ENCODE measurements around the gene GOLGA8J.
"Not testable (repeated sequence)": the region's sequence is repeated elsewhere in the genome, so short reads cannot be mapped to it uniquely, and the experiment has no call there.

GOLGA8J gene

GRCh38 chr15:30097827-30098226 is 15.1 kb downstream of the GOLGA8J start:
- not testable (repeated sequence) for DNase-seq

- not testable (repeated sequence) for DNase-seq
Measured at GRCh38 chr15:30102890-30103289, 20.1 kb downstream of the GOLGA8J start.

GRCh38 chr15:30103941-30104507 is 21.3 kb downstream of the GOLGA8J start:
- not testable (repeated sequence) for DNase-seq

GRCh38 chr15:30110591-30110990 is 27.8 kb downstream of the GOLGA8J start:
- DNase-seq, result not testable (repeated sequence)

- peak in 2 of 3 donors; percentile 0 to 17 for DNase-seq
Measured at GRCh38 chr15:30130066-30130465, 47.3 kb downstream of the GOLGA8J start.

- not testable (repeated sequence) for DNase-seq
Measured at GRCh38 chr15:30134751-30135150, 52.0 kb downstream of the GOLGA8J start, which contains the start of gene GOLGA8T. GOLGA8T (plus strand) TSS chr15:30135051; CDS start chr15:30135149, 98 bp downstream.

All from suppressor macrophage treated with lipopolysaccharide for 1 hour (primary cell).